NCI-H524 (cell line): ENCODE data around the gene KCNE3.
"Not testable (repeated sequence)": the region's sequence is repeated elsewhere in the genome, so short reads cannot be mapped to it uniquely, and the experiment has no call there.

Source experiments
- DNase-seq, 2 experiments: peaks; one replicate each; lab custom pipeline; 2025; lab: John Stamatoyannopoulos, UW

The KCNE3 gene

GRCh38 chr11:74443071-74443864, 24.1 kb downstream of the KCNE3 start:
- peak; percentile 22 to 79 for DNase-seq

- no peak for DNase-seq
These were observed 24.7 kb downstream of the KCNE3 start for GRCh38 chr11:74442636-74443035.

- no peak for DNase-seq
These were observed 28.7 kb downstream of the KCNE3 start for GRCh38 chr11:74438681-74439080.

- DNase-seq = no peak
These were observed 29.8 kb downstream of the KCNE3 start for GRCh38 chr11:74437441-74438042.

GRCh38 chr11:74434528-74434927, 32.8 kb downstream of the KCNE3 start:
- DNase-seq = no peak

GRCh38 chr11:74429205-74429604, 38.1 kb downstream of the KCNE3 start:
- DNase-seq = no peak

GRCh38 chr11:74427384-74427886, 39.9 kb downstream of the KCNE3 start:
- DNase-seq = no peak

- no peak for DNase-seq
These were observed 42.2 kb downstream of the KCNE3 start for GRCh38 chr11:74425100-74425499.

- DNase-seq = no peak
These were observed 48.8 kb downstream of the KCNE3 start for GRCh38 chr11:74418509-74418895.

- DNase-seq = no peak
These were observed 49.4 kb downstream of the KCNE3 start for GRCh38 chr11:74417860-74418508.

- peak in 1 of 2 experiments; percentile 4 for DNase-seq
These were observed 50.0 kb downstream of the KCNE3 start for GRCh38 chr11:74417379-74417804.

- not testable (repeated sequence) for DNase-seq
These were observed 50.4 kb downstream of the KCNE3 start for GRCh38 chr11:74416974-74417373.

- DNase-seq = no peak
These were observed 54.5 kb downstream of the KCNE3 start for GRCh38 chr11:74412733-74413359.

- no peak for DNase-seq
These were observed 55.0 kb downstream of the KCNE3 start for GRCh38 chr11:74412321-74412720.

GRCh38 chr11:74409633-74410032, 57.7 kb downstream of the KCNE3 start:
- no peak for DNase-seq
